ENCODE measurements around the gene HOXB8. TPM values are rescaled to one million over a fixed set of nuclear protein-coding genes. Genes with fewer than 3 reads are reported as not detected.

HOXB8 gene
- total and polyA plus RNA-seq, 8 donors: 0.32 to 1.6 (median 0.70) TPM

DNA sequence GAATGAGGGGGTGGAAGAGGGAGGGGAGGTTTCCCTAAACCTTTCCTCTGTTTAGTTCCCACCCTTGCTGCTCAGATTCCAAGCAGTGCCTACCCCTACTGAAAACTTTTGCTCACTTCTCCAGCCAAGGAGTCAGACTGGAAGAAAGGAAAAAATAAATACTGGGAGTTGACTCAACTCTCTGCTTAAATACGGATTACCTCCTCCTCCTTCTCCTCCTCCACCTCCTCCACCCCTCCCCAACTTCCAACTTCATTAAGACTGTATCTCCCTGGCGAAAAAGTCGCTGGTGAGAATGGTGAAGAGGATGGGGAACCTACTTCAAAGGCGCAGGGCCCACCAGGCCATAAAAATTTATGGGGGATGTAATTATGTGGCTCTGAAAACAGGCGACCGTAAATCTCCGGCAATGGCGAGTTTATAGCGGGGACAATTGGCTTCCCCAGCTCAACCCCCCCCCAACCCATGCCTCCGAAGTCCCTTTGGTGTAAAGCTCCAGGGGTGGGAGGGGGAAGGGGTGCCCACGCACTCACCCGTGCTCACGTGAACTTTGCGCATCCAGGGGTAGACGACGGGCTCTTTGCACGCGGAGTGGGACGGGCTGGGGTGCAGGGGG lies 37.7 kb downstream of the HOXB8 start:
- Histone ChIP-seq H3K27me3 (peaks cover 62 to 100% of the 10 kb centered on the region in 2 donors), H3K27ac (peak overlapping the region; percentile 72 to 95), H3K9me3 (no peaks in the 10 kb centered on the region), H3K4me3 (peak overlapping the region; percentile 29 to 46), H3K36me3 (no peaks in the 10 kb centered on the region), H3K4me1 (peaks cover 3 to 42% of the 10 kb centered on the region in 2 donors)
- DNase-seq: no peak
- TF ChIP-seq, protein P1, sequence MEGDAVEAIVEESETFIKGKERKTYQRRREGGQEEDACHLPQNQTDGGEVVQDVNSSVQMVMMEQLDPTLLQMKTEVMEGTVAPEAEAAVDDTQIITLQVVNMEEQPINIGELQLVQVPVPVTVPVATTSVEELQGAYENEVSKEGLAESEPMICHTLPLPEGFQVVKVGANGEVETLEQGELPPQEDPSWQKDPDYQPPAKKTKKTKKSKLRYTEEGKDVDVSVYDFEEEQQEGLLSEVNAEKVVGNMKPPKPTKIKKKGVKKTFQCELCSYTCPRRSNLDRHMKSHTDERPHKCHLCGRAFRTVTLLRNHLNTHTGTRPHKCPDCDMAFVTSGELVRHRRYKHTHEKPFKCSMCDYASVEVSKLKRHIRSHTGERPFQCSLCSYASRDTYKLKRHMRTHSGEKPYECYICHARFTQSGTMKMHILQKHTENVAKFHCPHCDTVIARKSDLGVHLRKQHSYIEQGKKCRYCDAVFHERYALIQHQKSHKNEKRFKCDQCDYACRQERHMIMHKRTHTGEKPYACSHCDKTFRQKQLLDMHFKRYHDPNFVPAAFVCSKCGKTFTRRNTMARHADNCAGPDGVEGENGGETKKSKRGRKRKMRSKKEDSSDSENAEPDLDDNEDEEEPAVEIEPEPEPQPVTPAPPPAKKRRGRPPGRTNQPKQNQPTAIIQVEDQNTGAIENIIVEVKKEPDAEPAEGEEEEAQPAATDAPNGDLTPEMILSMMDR (IDR thresholded peaks at IDR 0.05): no peak
- intact Hi-C loops (cut with DNase I): no loop called here
- no peak for ATAC-seq

DNA sequence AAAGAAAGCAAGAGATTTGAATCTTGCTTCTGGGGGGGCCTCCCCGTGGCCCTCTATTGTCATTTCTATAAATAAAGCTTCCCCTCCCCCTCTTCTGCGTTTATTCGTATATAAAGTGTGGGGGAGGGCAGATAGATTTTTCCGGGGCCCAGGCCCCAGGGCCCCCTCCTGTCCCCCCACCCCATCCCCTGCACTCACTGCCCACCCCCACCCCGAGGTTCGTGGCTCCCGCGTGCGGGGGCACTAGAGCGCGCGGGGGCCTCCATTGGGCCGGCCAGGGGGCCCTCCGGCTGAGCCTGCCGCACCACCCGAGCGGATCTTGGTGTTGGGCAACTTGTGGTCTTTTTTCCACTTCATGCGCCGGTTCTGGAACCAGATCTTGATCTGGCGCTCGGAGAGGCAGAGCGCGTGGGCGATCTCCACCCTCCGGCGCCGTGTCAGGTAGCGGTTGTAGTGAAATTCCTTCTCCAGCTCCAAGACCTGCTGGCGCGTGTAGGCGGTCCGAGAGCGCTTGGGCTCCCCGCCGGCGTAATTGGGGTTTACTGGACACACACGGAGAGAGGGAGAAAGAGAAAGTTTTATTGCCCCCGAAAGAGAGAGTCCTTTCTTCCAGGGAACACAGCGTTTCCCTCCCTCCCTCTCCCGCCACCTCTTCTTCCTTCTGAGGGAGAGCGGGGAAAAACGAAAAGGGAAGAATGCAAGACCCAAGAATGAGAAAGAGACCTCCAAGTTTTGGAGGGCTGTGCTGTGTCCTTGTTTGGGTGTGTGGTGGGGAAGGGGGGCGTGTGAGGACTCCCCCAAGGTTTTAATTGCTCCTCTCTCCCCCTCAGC lies 38.4 kb downstream of the HOXB8 start:
- peak overlapping the region; percentile 72 to 95 for H3K27ac ChIP-seq
- DNase-seq: no peak
- intact Hi-C loops (cut with DNase I): no loop called here

DNA sequence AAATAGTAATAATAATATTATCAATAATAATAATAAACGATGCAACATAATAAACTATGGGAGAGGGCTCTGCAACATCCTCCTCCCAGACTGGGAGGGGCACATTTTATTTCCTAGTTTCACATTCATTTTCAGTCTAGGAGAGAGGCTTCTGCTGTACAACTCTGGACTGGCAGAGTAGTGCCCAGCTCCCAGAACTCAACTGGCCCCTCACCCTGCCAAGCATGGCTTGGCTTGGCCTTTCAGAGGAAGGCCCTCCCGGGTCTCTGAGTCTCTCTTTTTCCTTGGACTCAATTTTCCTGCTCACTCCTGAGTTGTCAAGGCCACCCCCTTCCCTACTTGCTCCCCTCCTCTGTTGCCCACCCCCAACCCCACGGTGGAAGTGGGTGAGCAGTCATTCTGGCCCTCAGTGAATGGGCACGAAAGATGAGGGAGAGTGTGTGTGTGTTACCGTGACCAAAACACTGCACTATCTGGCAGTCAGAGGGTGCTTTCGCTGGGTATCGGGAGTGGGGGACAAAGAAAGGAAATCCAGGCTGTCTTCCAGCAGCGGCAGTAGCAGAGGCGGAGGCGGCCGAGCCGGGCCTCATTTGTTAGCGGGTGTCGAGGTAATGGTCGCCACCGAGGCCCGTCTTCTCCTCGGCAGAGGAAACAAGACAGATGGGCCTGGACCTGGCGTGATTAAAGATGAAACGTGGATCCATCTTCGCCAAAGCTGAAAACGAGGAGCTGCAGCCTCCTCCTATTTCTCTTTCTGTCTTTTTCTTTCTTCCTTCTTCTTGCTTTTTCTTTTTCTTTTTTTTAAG lies 39.2 kb downstream of the HOXB8 start:
- Histone ChIP-seq H3K4me3 (peak overlapping the region in 1 of 2 donors; percentile 46), H3K27ac (peak overlapping the region; percentile 72 to 95), H3K4me1 (peaks cover 3 to 31% of the 10 kb centered on the region in 2 donors), H3K27me3 (peaks cover 47 to 100% of the 10 kb centered on the region in 2 donors), H3K36me3 (no peaks in the 10 kb centered on the region), H3K9me3 (no peaks in the 10 kb centered on the region)
- TF ChIP-seq, protein P1 (IDR thresholded peaks at IDR 0.05): no peak
- no peak for ATAC-seq
- no peak for DNase-seq
- intact Hi-C loops (cut with DNase I): no loop called here

More for the DNA sequence above, 38.4 kb downstream of the HOXB8 start:
- Histone ChIP-seq H3K36me3 (no peaks in the 10 kb centered on the region), H3K4me3 (peak overlapping the region; percentile 29 to 46), H3K9me3 (no peaks in the 10 kb centered on the region), H3K4me1 (peaks cover 3 to 34% of the 10 kb centered on the region in 2 donors), H3K27me3 (peaks cover 55 to 100% of the 10 kb centered on the region in 2 donors)
- TF ChIP-seq, protein P1 (IDR thresholded peaks at IDR 0.05): no peak
- no peak for ATAC-seq

DNA sequence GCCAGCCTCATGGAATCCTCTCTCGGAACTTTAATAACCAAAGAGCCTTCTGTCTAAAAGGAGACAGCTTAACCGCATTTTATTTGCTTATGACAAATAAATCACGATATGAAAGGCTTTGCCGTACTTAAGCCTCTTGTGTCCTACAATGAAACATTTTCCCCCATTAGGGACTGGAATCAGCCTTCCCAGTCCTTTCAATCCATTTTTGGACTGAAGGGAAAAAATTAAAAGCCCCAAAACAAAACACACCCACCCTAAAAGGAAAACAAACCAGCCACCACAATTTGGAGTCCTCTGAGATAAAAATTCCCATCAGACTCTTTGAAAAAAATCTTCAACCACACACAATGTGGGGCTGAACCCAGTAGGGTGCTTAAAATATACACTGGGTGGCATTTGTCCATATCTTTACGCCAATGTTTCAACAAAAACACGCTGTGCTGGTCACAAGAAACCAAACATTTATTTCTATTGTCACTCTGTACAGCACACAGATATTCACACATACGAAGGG lies 40.0 kb downstream of the HOXB8 start:
- Histone ChIP-seq H3K36me3 (no peaks in the 10 kb centered on the region), H3K9me3 (no peaks in the 10 kb centered on the region), H3K27me3 (peaks cover 47 to 100% of the 10 kb centered on the region in 2 donors), H3K4me1 (peaks cover 3 to 31% of the 10 kb centered on the region in 2 donors), H3K4me3 (no peak overlapping the region), H3K27ac (peak overlapping the region; percentile 72 to 95)
- DNase-seq (no peak), ATAC-seq (no peak)
- intact Hi-C loops (cut with DNase I): no loop called here
- TF ChIP-seq, protein P1 (IDR thresholded peaks at IDR 0.05): no peak

All from left lung (tissue), 10 donors.